ENCODE results near the gene SNX4.
"Not testable (repeated sequence)": the region's sequence is repeated elsewhere in the genome, so short reads cannot be mapped to it uniquely, and the experiment has no call there.

SNX4 gene

GRCh38 chr3:125462722-125463299, 57.2 kb downstream of the SNX4 start:
- DNase-seq (ENCODE audit: low read depth in 2 of 2): no peak

GRCh38 chr3:125461896-125462295, 58.1 kb downstream of the SNX4 start:
- no peak for DNase-seq (ENCODE audit: low read depth in 2 of 2)

- no peak for DNase-seq (ENCODE audit: low read depth in 2 of 2)
Measured at GRCh38 chr3:125460233-125460632, 59.8 kb downstream of the SNX4 start.

- no peak for DNase-seq (ENCODE audit: low read depth in 2 of 2)
Measured at GRCh38 chr3:125443923-125444322, 76.1 kb downstream of the SNX4 start.

- DNase-seq (ENCODE audit: low read depth in 2 of 2): no peak
Measured at GRCh38 chr3:125442506-125442905, 77.5 kb downstream of the SNX4 start.

- DNase-seq (ENCODE audit: low read depth in 2 of 2): no peak
Measured at GRCh38 chr3:125440970-125441369, 79.0 kb downstream of the SNX4 start.

- no peak for DNase-seq (ENCODE audit: low read depth in 2 of 2)
Measured at GRCh38 chr3:125440559-125440955, 79.4 kb downstream of the SNX4 start.

GRCh38 chr3:125437631-125438435, 82.2 kb downstream of the SNX4 start:
- DNase-seq (ENCODE audit: low read depth in 2 of 2): peak; percentile 18 to 26

- DNase-seq (ENCODE audit: low read depth in 2 of 2): no peak
Measured at GRCh38 chr3:125436921-125437320, 83.1 kb downstream of the SNX4 start.

GRCh38 chr3:125435231-125435630, 84.8 kb downstream of the SNX4 start:
- DNase-seq (ENCODE audit: low read depth in 2 of 2): no peak

GRCh38 chr3:125434582-125435011, 85.4 kb downstream of the SNX4 start:
- no peak for DNase-seq (ENCODE audit: low read depth in 2 of 2)

GRCh38 chr3:125433611-125434041, 86.4 kb downstream of the SNX4 start:
- DNase-seq (ENCODE audit: low read depth in 2 of 2): no peak

- no peak for DNase-seq (ENCODE audit: low read depth in 2 of 2)
Measured at GRCh38 chr3:125433091-125433534, 86.9 kb downstream of the SNX4 start.

GRCh38 chr3:125431912-125432790, 87.9 kb downstream of the SNX4 start:
- no peak for DNase-seq (ENCODE audit: low read depth in 2 of 2)

GRCh38 chr3:125431391-125431790, 88.6 kb downstream of the SNX4 start:
- no peak for DNase-seq (ENCODE audit: low read depth in 2 of 2)

- no peak for DNase-seq (ENCODE audit: low read depth in 2 of 2)
Measured at GRCh38 chr3:125428216-125428830, 91.7 kb downstream of the SNX4 start.

GRCh38 chr3:125418306-125418705, 101.7 kb downstream of the SNX4 start:
- no peak for DNase-seq (ENCODE audit: low read depth in 2 of 2)

- DNase-seq (ENCODE audit: low read depth in 2 of 2): no peak
Measured at GRCh38 chr3:125416235-125416634, 103.8 kb downstream of the SNX4 start.

GRCh38 chr3:125414669-125415068, 105.3 kb downstream of the SNX4 start:
- no peak for DNase-seq (ENCODE audit: low read depth in 2 of 2)

- no peak for DNase-seq (ENCODE audit: low read depth in 2 of 2)
Measured at GRCh38 chr3:125410922-125411321, 109.1 kb downstream of the SNX4 start.

GRCh38 chr3:125406070-125406469, 113.9 kb downstream of the SNX4 start:
- DNase-seq (ENCODE audit: low read depth in 2 of 2): no peak

- DNase-seq (ENCODE audit: low read depth in 2 of 2): not testable (repeated sequence)
Measured at GRCh38 chr3:125405515-125405914, 114.5 kb downstream of the SNX4 start.

All from stimulated activated CD8-positive, alpha-beta memory T cell treated with anti-CD3 and anti-CD28 coated beads, Interleukin-7, amount 100 ng/mL, for 4 hours (primary cell).